HG03354 (cell line): ENCODE data around the gene TRAPPC3.

Source experiments
- ATAC-seq: cut with Tn5 transposase; IDR thresholded peaks from one replicate; pipeline ENCODE4 v1.9.1; 2021; ENCODE audit warnings: mild to moderate bottlenecking; ENCODE audit not compliant: unreplicated experiment, poor library complexity, severe bottlenecking

Gene TRAPPC3

GRCh38 chr1:36154765-36155407 is 5.6 kb upstream of the TRAPPC3 start:
- no peak for ATAC-seq

- ATAC-seq: no peak
Measured at GRCh38 chr1:36154335-36154734, 5.0 kb upstream of the TRAPPC3 start.

GRCh38 chr1:36153476-36153875 is 4.2 kb upstream of the TRAPPC3 start:
- ATAC-seq: no peak

GRCh38 chr1:36151845-36152203 is 2.5 kb upstream of the TRAPPC3 start:
- no peak for ATAC-seq

- ATAC-seq: no peak
Measured at GRCh38 chr1:36151134-36151844, 2.0 kb upstream of the TRAPPC3 start.

- peak; percentile 55 for ATAC-seq
Measured at GRCh38 chr1:36150296-36151133, 1.2 kb upstream of the TRAPPC3 start.

- no peak for ATAC-seq
Measured at GRCh38 chr1:36149973-36150295, 648 bp upstream of the TRAPPC3 start.

GRCh38 chr1:36148821-36149236 is 457 bp downstream of the TRAPPC3 start:
- no peak for ATAC-seq

GRCh38 chr1:36144413-36144812 is 4.9 kb downstream of the TRAPPC3 start:
- no peak for ATAC-seq

GRCh38 chr1:36143424-36143823 is 5.9 kb downstream of the TRAPPC3 start:
- ATAC-seq: peak; percentile 44

- ATAC-seq: no peak
Measured at GRCh38 chr1:36142121-36142520, 7.2 kb downstream of the TRAPPC3 start.

GRCh38 chr1:36139521-36139920 is 9.8 kb downstream of the TRAPPC3 start:
- no peak for ATAC-seq

- ATAC-seq: no peak
Measured at GRCh38 chr1:36137776-36138175, 11.5 kb downstream of the TRAPPC3 start.

GRCh38 chr1:36137226-36137625 is 12.1 kb downstream of the TRAPPC3 start:
- ATAC-seq: no peak

- no peak for ATAC-seq
Measured at GRCh38 chr1:36136535-36136934, 12.8 kb downstream of the TRAPPC3 start.

- ATAC-seq: no peak
Measured at GRCh38 chr1:36135796-36136195, 13.5 kb downstream of the TRAPPC3 start.

GRCh38 chr1:36135330-36135667 is 14.0 kb downstream of the TRAPPC3 start:
- ATAC-seq: no peak

GRCh38 chr1:36134505-36135329 is 14.6 kb downstream of the TRAPPC3 start:
- ATAC-seq: no peak

- ATAC-seq: no peak
Measured at GRCh38 chr1:36134031-36134430, 15.3 kb downstream of the TRAPPC3 start.

GRCh38 chr1:36133484-36133883 is 15.8 kb downstream of the TRAPPC3 start:
- ATAC-seq: no peak
